Nephron (organoid): Measurements from ENCODE around the gene CEPT1.

Experiments
- H3K27ac Mint-ChIP-seq, 3 experiments: 2 replicates each; pipeline ENCODE4 v1.8.0; 2020; ENCODE audit warnings: mixed read lengths in 3 of 3, mild to moderate bottlenecking in 2 of 3, moderate library complexity in 1 of 3
- H3K27me3 Mint-ChIP-seq: 2 replicates; pipeline ENCODE4 v1.8.0; 2021; ENCODE audit warnings: low read depth, mild to moderate bottlenecking, moderate library complexity, mixed read lengths
- H3K36me3 Mint-ChIP-seq: 2 replicates; pipeline ENCODE4 v1.8.0; 2020; ENCODE audit warnings: low read depth, mixed read lengths
- H3K4me1 Mint-ChIP-seq: 2 replicates; pipeline ENCODE4 v1.8.0; 2020; ENCODE audit warnings: mixed read lengths
- H3K4me3 Mint-ChIP-seq, 3 experiments: 2 replicates each; pipeline ENCODE4 v1.8.0; 2020; ENCODE audit warnings: mild to moderate bottlenecking in 3 of 3, mixed read lengths in 3 of 3, moderate library complexity in 2 of 3
- H3K9me3 Mint-ChIP-seq: 2 replicates; pipeline ENCODE4 v1.8.0; 2020; ENCODE audit warnings: mixed read lengths
- CTCF ChIP-seq, 3 experiments: fragments of 200-600 bp; sonication (generic); IDR thresholded peaks; one replicate each; pipeline ENCODE4 v1.5.0; 2021; ENCODE audit warnings: antibody characterized with exemption in 3 of 3; ENCODE audit not compliant: unreplicated experiment in 3 of 3

The CEPT1 gene

GRCh38 chr1:111110197-111110899 is 29.7 kb upstream of the CEPT1 start:
- H3K36me3 Mint-ChIP-seq: peaks cover 33% of the 10 kb centered on the region
- no peak for TF ChIP-seq CTCF (IDR thresholded peaks at IDR 0.05; ENCODE audit: unreplicated experiment in 3 of 3)
- H3K9me3 Mint-ChIP-seq: peaks cover 13% of the 10 kb centered on the region
- no peak overlapping the region for H3K27ac Mint-ChIP-seq
- no peaks in the 10 kb centered on the region for H3K4me1 Mint-ChIP-seq
- H3K27me3 Mint-ChIP-seq: no peaks in the 10 kb centered on the region
- H3K4me3 Mint-ChIP-seq: no peak overlapping the region

GRCh38 chr1:111116496-111116895 is 23.5 kb upstream of the CEPT1 start:
- no peak overlapping the region for H3K4me3 Mint-ChIP-seq
- TF ChIP-seq CTCF (IDR thresholded peaks at IDR 0.05; ENCODE audit: unreplicated experiment in 3 of 3): no peak
- H3K36me3 Mint-ChIP-seq: peaks cover 53% of the 10 kb centered on the region
- H3K9me3 Mint-ChIP-seq: no peaks in the 10 kb centered on the region
- no peak overlapping the region for H3K27ac Mint-ChIP-seq
- H3K4me1 Mint-ChIP-seq: no peaks in the 10 kb centered on the region
- H3K27me3 Mint-ChIP-seq: no peaks in the 10 kb centered on the region

GRCh38 chr1:111126354-111126753 is 13.7 kb upstream of the CEPT1 start:
- H3K4me3 Mint-ChIP-seq: no peak overlapping the region
- no peak overlapping the region for H3K27ac Mint-ChIP-seq
- TF ChIP-seq CTCF (IDR thresholded peaks at IDR 0.05; ENCODE audit: unreplicated experiment in 3 of 3): no peak
- no peaks in the 10 kb centered on the region for H3K4me1 Mint-ChIP-seq
- no peaks in the 10 kb centered on the region for H3K9me3 Mint-ChIP-seq
- H3K36me3 Mint-ChIP-seq: peaks cover 51% of the 10 kb centered on the region
- H3K27me3 Mint-ChIP-seq: no peaks in the 10 kb centered on the region

- H3K27ac Mint-ChIP-seq: no peak overlapping the region
Measured at GRCh38 chr1:111127923-111128643, 11.9 kb upstream of the CEPT1 start.

GRCh38 chr1:111129376-111129775 is 10.6 kb upstream of the CEPT1 start:
- Mint-ChIP-seq H3K9me3 (no peaks in the 10 kb centered on the region), H3K27ac (no peak overlapping the region), H3K4me3 (no peak overlapping the region), H3K4me1 (no peaks in the 10 kb centered on the region), H3K27me3 (no peaks in the 10 kb centered on the region), H3K36me3 (peaks cover 38% of the 10 kb centered on the region)
- TF ChIP-seq CTCF (IDR thresholded peaks at IDR 0.05; ENCODE audit: unreplicated experiment in 3 of 3): no peak

More at GRCh38 chr1:111127923-111128643, 11.9 kb upstream of the CEPT1 start:
- Mint-ChIP-seq H3K9me3 (no peaks in the 10 kb centered on the region), H3K27me3 (no peaks in the 10 kb centered on the region), H3K36me3 (peaks cover 46% of the 10 kb centered on the region), H3K4me3 (no peak overlapping the region), H3K4me1 (no peaks in the 10 kb centered on the region)
- no peak for TF ChIP-seq CTCF (IDR thresholded peaks at IDR 0.05; ENCODE audit: unreplicated experiment in 3 of 3)
